Activated naive CD4-positive, alpha-beta T cell treated with anti-CD3 and anti-CD28 coated beads for 36 hours (primary cell): ENCODE data around the gene MEGF10. TPM values are rescaled to one million over a fixed set of nuclear protein-coding genes. Genes with fewer than 3 reads are reported as not detected.
"Not testable (repeated sequence)": the region's sequence is repeated elsewhere in the genome, so short reads cannot be mapped to it uniquely, and the experiment has no call there.

Experiments used
- CTCF ChIA-PET: fragments of 350-600 bp; sonication (Branson Sonifier 250); formaldehyde crosslinking; loops from one replicate; lab custom pipeline; 2021; ENCODE audit warnings: antibody characterized with exemption; lab: Charles Lee
- DNase-seq: peaks from one replicate; pipeline ENCODE4 v3.0.0-alpha.2; 2020
- H3K27ac Mint-ChIP-seq: one replicate; pipeline ENCODE4 v1.8.0; 2021; ENCODE audit warnings: mild to moderate bottlenecking, mixed read lengths
- H3K27me3 Mint-ChIP-seq: one replicate; pipeline ENCODE4 v1.8.0; 2021; ENCODE audit warnings: low read depth, mixed read lengths
- H3K36me3 Mint-ChIP-seq: one replicate; pipeline ENCODE4 v1.8.0; 2021; ENCODE audit warnings: low read depth, mixed read lengths
- H3K4me1 Mint-ChIP-seq: one replicate; pipeline ENCODE4 v1.8.0; 2021; ENCODE audit warnings: low read depth, mixed read lengths
- H3K4me3 Mint-ChIP-seq: one replicate; pipeline ENCODE4 v1.8.0; 2021; ENCODE audit warnings: mild to moderate bottlenecking, moderate library complexity, mixed read lengths
- H3K9me3 Mint-ChIP-seq: one replicate; pipeline ENCODE4 v1.8.0; 2021; ENCODE audit warnings: mixed read lengths
- intact Hi-C: fragments of 100-400 bp; cut with micrococcal nuclease; formaldehyde crosslinking; loops from one replicate; pipeline ENCODE4 v1.15.1; 2023
- total RNA-seq, 2 experiments: library from RNA; stranded (reverse); gene quantifications; one replicate each; pipeline ENCODE4 v1.2.3, GENCODE V29; 2021

Gene MEGF10
- total RNA-seq, 2 experiments from 2014 or later = not detected

- Mint-ChIP-seq H3K9me3 (no peaks in the 10 kb centered on the region), H3K4me1 (no peaks in the 10 kb centered on the region), H3K36me3 (no peaks in the 10 kb centered on the region), H3K4me3 (no peak overlapping the region), H3K27me3 (peaks cover 10% of the 10 kb centered on the region), H3K27ac (no peak overlapping the region)
- DNase-seq = no peak
- intact Hi-C loops = no loop called here
- CTCF ChIA-PET = interaction anchor here (1.6 kb wide), 1 partner anchor 10 kb away, joined by 3 read pairs; no protein-coding TSS in a partner anchor
Observed at GRCh38 chr5:127302509-127302908, 11.9 kb downstream of the MEGF10 start.

- H3K9me3 Mint-ChIP-seq = no peaks in the 10 kb centered on the region
- CTCF ChIA-PET = interaction anchor here (0.8 to 1.6 kb wide), 2 partner anchors 9 to 44 kb away, joined by 3 read pairs; no protein-coding TSS in a partner anchor
- H3K4me3 Mint-ChIP-seq = no peak overlapping the region
Observed at GRCh38 chr5:127303404-127303803, 12.8 kb downstream of the MEGF10 start.

GRCh38 chr5:127305493-127305892, 14.9 kb downstream of the MEGF10 start:
- Mint-ChIP-seq H3K4me3 (no peak overlapping the region), H3K27ac (no peak overlapping the region), H3K27me3 (peaks cover 2% of the 10 kb centered on the region), H3K9me3 (no peaks in the 10 kb centered on the region), H3K36me3 (no peaks in the 10 kb centered on the region), H3K4me1 (no peaks in the 10 kb centered on the region)
- no peak for DNase-seq
- CTCF ChIA-PET = interaction anchor here (1.3 kb wide), 1 partner anchor 8 kb away, joined by 7 read pairs; no protein-coding TSS in a partner anchor
- intact Hi-C loops = no loop called here

More at GRCh38 chr5:127303404-127303803, 12.8 kb downstream of the MEGF10 start:
- H3K4me1 Mint-ChIP-seq = no peaks in the 10 kb centered on the region
- intact Hi-C loops = no loop called here
- H3K36me3 Mint-ChIP-seq = no peaks in the 10 kb centered on the region
- no peak for DNase-seq
- no peak overlapping the region for H3K27ac Mint-ChIP-seq
- peaks cover 5% of the 10 kb centered on the region for H3K27me3 Mint-ChIP-seq

GRCh38 chr5:127306036-127306435, 15.4 kb downstream of the MEGF10 start:
- Mint-ChIP-seq H3K27me3 (peaks cover 2% of the 10 kb centered on the region), H3K4me3 (no peak overlapping the region), H3K9me3 (no peaks in the 10 kb centered on the region), H3K4me1 (no peaks in the 10 kb centered on the region), H3K27ac (no peak overlapping the region), H3K36me3 (no peaks in the 10 kb centered on the region)
- no peak for DNase-seq
- CTCF ChIA-PET = interaction anchor here (1.3 kb wide), 1 partner anchor 8 kb away, joined by 7 read pairs; no protein-coding TSS in a partner anchor
- intact Hi-C loops = no loop called here

GRCh38 chr5:127306647-127307046, 16.1 kb downstream of the MEGF10 start:
- H3K4me1 Mint-ChIP-seq = no peaks in the 10 kb centered on the region
- CTCF ChIA-PET = no interaction called here
- H3K27ac Mint-ChIP-seq = no peak overlapping the region
- intact Hi-C loops = no loop called here
- H3K9me3 Mint-ChIP-seq = no peaks in the 10 kb centered on the region
- H3K27me3 Mint-ChIP-seq = peaks cover 2% of the 10 kb centered on the region
- no peak for DNase-seq
- H3K36me3 Mint-ChIP-seq = no peaks in the 10 kb centered on the region
- H3K4me3 Mint-ChIP-seq = no peak overlapping the region

GRCh38 chr5:127307868-127308267, 17.3 kb downstream of the MEGF10 start:
- Mint-ChIP-seq H3K4me1 (no peaks in the 10 kb centered on the region), H3K4me3 (no peak overlapping the region), H3K9me3 (no peaks in the 10 kb centered on the region), H3K27ac (no peak overlapping the region), H3K27me3 (peaks cover 2% of the 10 kb centered on the region), H3K36me3 (no peaks in the 10 kb centered on the region)
- intact Hi-C loops = no loop called here
- DNase-seq = no peak
- CTCF ChIA-PET = interaction anchor here (0.5 kb wide), 1 partner anchor 107 kb away, joined by 4 read pairs; no protein-coding TSS in a partner anchor

GRCh38 chr5:127308325-127308724, 17.7 kb downstream of the MEGF10 start:
- DNase-seq, intact Hi-C loops, H3K4me1 Mint-ChIP-seq, H3K4me3 Mint-ChIP-seq, H3K27ac Mint-ChIP-seq, H3K36me3 Mint-ChIP-seq, H3K9me3 Mint-ChIP-seq, H3K27me3 Mint-ChIP-seq: not testable (repeated sequence)
- CTCF ChIA-PET = interaction anchor here (1.2 kb wide), 1 partner anchor 651 kb away, joined by 3 read pairs; no protein-coding TSS in a partner anchor

- no peaks in the 10 kb centered on the region for H3K36me3 Mint-ChIP-seq
- intact Hi-C loops = no loop called here
- H3K27me3 Mint-ChIP-seq = peaks cover 2% of the 10 kb centered on the region
- no peaks in the 10 kb centered on the region for H3K9me3 Mint-ChIP-seq
- CTCF ChIA-PET = interaction anchor here (1.2 kb wide), 1 partner anchor 652 kb away, joined by 3 read pairs; no protein-coding TSS in a partner anchor
- H3K27ac Mint-ChIP-seq = no peak overlapping the region
- no peak for DNase-seq
- peaks cover 4% of the 10 kb centered on the region for H3K4me1 Mint-ChIP-seq
- no peak overlapping the region for H3K4me3 Mint-ChIP-seq
Observed at GRCh38 chr5:127308945-127309344, 18.3 kb downstream of the MEGF10 start.

GRCh38 chr5:127311349-127311748, 20.8 kb downstream of the MEGF10 start:
- intact Hi-C loops = loop anchor here (5.0 to 10.0 kb wide), 3 partner anchors 181 to 957 kb away; no protein-coding TSS in a partner anchor
- no peak for DNase-seq
- Mint-ChIP-seq H3K4me1 (peaks cover 4% of the 10 kb centered on the region), H3K27ac (no peak overlapping the region), H3K4me3 (no peak overlapping the region), H3K36me3 (no peaks in the 10 kb centered on the region), H3K9me3 (no peaks in the 10 kb centered on the region), H3K27me3 (peaks cover 2% of the 10 kb centered on the region)
- CTCF ChIA-PET = interaction anchor here (0.6 to 1.8 kb wide), 2 partner anchors 17 to 184 kb away, joined by 3 to 5 read pairs; no protein-coding TSS in a partner anchor

- Mint-ChIP-seq H3K9me3 (no peaks in the 10 kb centered on the region), H3K27ac (no peak overlapping the region), H3K27me3 (peaks cover 2% of the 10 kb centered on the region), H3K4me3 (no peak overlapping the region), H3K4me1 (peaks cover 4% of the 10 kb centered on the region), H3K36me3 (no peaks in the 10 kb centered on the region)
- no peak for DNase-seq
- CTCF ChIA-PET = interaction anchor here (0.6 to 1.8 kb wide), 4 partner anchors 9 to 184 kb away, joined by 3 to 5 read pairs (median 3); no protein-coding TSS in a partner anchor
- intact Hi-C loops = loop anchor here (5.0 to 10.0 kb wide), 3 partner anchors 180 to 957 kb away; no protein-coding TSS in a partner anchor
Observed at GRCh38 chr5:127311781-127312525, 21.4 kb downstream of the MEGF10 start.

GRCh38 chr5:127313379-127313778, 22.8 kb downstream of the MEGF10 start:
- H3K9me3 Mint-ChIP-seq = no peaks in the 10 kb centered on the region
- no peak overlapping the region for H3K27ac Mint-ChIP-seq
- DNase-seq = no peak
- no peaks in the 10 kb centered on the region for H3K36me3 Mint-ChIP-seq
- CTCF ChIA-PET = interaction anchor here (0.7 to 1.8 kb wide), 6 partner anchors 8 to 672 kb away, joined by 3 to 8 read pairs (median 5); no protein-coding TSS in a partner anchor
- peaks cover 2% of the 10 kb centered on the region for H3K27me3 Mint-ChIP-seq
- H3K4me1 Mint-ChIP-seq = peaks cover 4% of the 10 kb centered on the region
- H3K4me3 Mint-ChIP-seq = no peak overlapping the region
- intact Hi-C loops = loop anchor here (5.0 to 10.0 kb wide), 3 partner anchors 179 to 959 kb away; no protein-coding TSS in a partner anchor

- Mint-ChIP-seq H3K9me3 (no peaks in the 10 kb centered on the region), H3K36me3 (no peaks in the 10 kb centered on the region), H3K27ac (no peak overlapping the region), H3K27me3 (peaks cover under 1% of the 10 kb centered on the region), H3K4me3 (no peak overlapping the region), H3K4me1 (peaks cover 4% of the 10 kb centered on the region)
- CTCF ChIA-PET = interaction anchor here (0.7 to 1.6 kb wide), 5 partner anchors 8 to 673 kb away, joined by 3 to 8 read pairs (median 5); no protein-coding TSS in a partner anchor
- intact Hi-C loops = loop anchor here (1.0 to 10.0 kb wide), 7 partner anchors 24 to 959 kb away; partner anchors contain the start of gene MEGF10
- DNase-seq = peak; percentile 81
Observed at GRCh38 chr5:127313847-127314473, 23.4 kb downstream of the MEGF10 start.
